Left kidney (tissue), 8 donors: ENCODE data around the gene NUAK1. TPM values are rescaled to one million over a fixed set of nuclear protein-coding genes. Genes with fewer than 3 reads are reported as not detected.

Experiments
- DNase-seq: peaks from one replicate; pipeline ENCODE4 v3.0.0-alpha.2; 2013
- long read RNA-seq, 8 donors: transcript quantifications; one replicate each; lab custom pipeline, GENCODE V29; 2026
- polyA plus RNA-seq: library from polyadenylated mRNA; unstranded; fragments of 120-200 nt; gene quantifications from one replicate; pipeline ENCODE4 v1.2.1, GENCODE V29; 2013; ENCODE audit not compliant: insufficient read length

The NUAK1 gene
- polyA plus RNA-seq, result 9.9 TPM
- long read RNA-seq, donor 1, full-length matches to known transcripts, result 1 of 1 reads
- long read RNA-seq, donor 1, partial matches to known transcripts, result 0 of 1 reads
- long read RNA-seq, donor 1, other reads (novel, unspliced or antisense), result 0 of 1 reads
- long read RNA-seq, donor 2, full-length matches to known transcripts, result 4 of 4 reads
- long read RNA-seq, donor 2, partial matches to known transcripts, result 0 of 4 reads
- long read RNA-seq, donor 2, other reads (novel, unspliced or antisense), result 0 of 4 reads
- long read RNA-seq, donor 3, full-length matches to known transcripts, result 1 of 1 reads
- long read RNA-seq, donor 3, partial matches to known transcripts, result 0 of 1 reads
- long read RNA-seq, donor 3, other reads (novel, unspliced or antisense), result 0 of 1 reads
- long read RNA-seq, donor 4, full-length matches to known transcripts, result 1 of 1 reads
- long read RNA-seq, donor 4, partial matches to known transcripts, result 0 of 1 reads
- long read RNA-seq, donor 4, other reads (novel, unspliced or antisense), result 0 of 1 reads
- long read RNA-seq, donor 5, partial matches to known transcripts, result 0 of 1 reads
- long read RNA-seq, donor 5, other reads (novel, unspliced or antisense), result 0 of 1 reads
- long read RNA-seq, donor 6, full-length matches to known transcripts, result 4 of 4 reads
- long read RNA-seq, donor 6, partial matches to known transcripts, result 0 of 4 reads
- long read RNA-seq, donor 6, other reads (novel, unspliced or antisense), result 0 of 4 reads
- long read RNA-seq, donor 7, full-length matches to known transcripts, result 2 of 2 reads
- long read RNA-seq, donor 7, partial matches to known transcripts, result 0 of 2 reads
- long read RNA-seq, donor 7, other reads (novel, unspliced or antisense), result 0 of 2 reads
- long read RNA-seq, donor 8, full-length matches to known transcripts, result 1 of 1 reads
- long read RNA-seq, donor 8, partial matches to known transcripts, result 0 of 1 reads
- long read RNA-seq, donor 8, other reads (novel, unspliced or antisense), result 0 of 1 reads

DNA sequence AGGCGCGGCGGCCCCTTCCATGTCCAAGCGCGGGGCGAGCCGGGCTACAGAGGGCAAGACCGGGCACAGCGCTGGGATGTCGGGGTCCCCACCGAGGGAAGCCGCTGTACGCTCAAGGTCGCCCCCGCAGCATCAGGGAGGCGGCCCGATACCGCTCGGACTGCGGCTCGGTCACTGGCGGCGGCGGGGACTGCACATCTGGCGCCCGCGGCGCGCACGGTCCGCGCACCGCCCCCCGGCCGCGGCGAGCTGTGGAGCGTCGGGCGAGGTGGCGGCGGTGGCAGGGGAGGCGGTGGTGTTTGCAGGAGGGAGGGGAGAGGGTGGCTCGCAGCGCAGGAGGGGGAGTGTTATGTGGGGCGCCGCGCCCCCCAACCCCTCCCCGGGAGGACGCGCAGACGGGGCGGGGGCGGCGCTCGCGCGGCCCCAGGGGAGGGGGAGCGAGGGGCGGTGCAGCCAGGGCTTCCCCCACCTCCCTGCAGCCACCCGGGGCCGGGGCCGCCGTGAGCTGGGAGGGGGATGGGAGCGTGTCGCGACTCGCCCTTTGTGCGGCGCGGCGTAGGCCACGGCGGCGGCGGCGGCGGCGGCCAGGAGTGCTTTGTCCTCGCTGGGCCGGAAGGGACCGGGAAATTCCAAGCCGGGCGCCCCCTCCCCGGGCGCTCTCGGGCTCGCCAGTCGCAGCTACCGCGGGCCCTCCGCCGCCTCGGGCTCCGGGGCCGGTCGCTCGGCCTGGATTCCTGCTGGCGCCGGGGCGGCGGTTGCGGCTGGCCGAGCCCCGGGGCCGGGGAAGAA is at the start of gene NUAK1:
NUAK1 (minus strand) TSS at position 322 of the 789 bp plus-strand sequence; CDS start at position 21, 301 bp downstream.
- peak; percentile 71 for DNase-seq

DNA sequence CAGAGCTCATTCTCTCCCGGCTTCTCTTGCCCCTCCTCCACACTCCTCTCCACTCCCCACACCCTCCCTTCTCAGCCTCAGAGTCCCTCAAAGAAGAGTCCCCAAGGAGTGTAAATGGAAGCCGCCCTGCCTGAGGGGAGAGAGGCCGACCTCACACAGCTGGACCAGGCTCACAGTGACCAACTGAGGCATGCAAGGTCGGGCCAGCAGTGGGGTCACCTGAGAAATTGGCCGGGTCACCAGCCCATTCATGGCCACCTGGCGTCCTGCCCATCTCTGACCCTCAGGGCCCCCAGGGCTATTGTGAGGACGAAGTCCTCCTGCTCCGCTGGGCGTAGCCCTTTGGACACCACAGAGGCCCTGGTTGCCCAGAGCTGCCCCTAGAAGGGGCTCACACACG is 49.5 kb upstream of the NUAK1 start:
- DNase-seq, result no peak

GRCh38 chr12:106187842-106188241 is 49.1 kb upstream of the NUAK1 start:
- no peak for DNase-seq

- no peak for DNase-seq
These were observed 48.5 kb upstream of the NUAK1 start for GRCh38 chr12:106187155-106187789.

- DNase-seq, result no peak
These were observed 45.0 kb upstream of the NUAK1 start for GRCh38 chr12:106183735-106184134.

GRCh38 chr12:106181401-106182114 is 42.8 kb upstream of the NUAK1 start:
- DNase-seq, result no peak

- no peak for DNase-seq
These were observed 40.3 kb upstream of the NUAK1 start for GRCh38 chr12:106179086-106179485.

DNA sequence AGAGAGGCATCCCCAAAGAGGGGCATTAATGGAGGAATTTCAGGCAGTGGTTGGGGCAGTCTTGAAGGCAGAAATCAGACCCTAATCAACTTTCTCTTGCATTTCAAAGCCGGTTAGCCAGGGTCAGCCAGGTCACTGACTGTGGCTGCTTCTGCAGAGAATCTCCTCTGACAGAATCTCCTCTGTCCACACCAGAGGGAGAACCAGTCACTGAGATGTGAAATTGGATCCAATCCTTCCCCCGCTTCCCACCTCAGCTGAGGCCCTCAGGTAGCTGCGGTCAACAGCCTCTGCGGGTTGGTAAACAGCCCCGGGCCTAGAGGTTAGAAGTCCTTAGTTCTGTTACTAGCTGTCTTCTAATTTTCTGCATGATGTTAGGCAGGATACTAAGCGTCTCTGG is 39.8 kb upstream of the NUAK1 start:
- no peak for DNase-seq

GRCh38 chr12:106176560-106176959 is 37.8 kb upstream of the NUAK1 start:
- no peak for DNase-seq

- no peak for DNase-seq
These were observed 36.1 kb upstream of the NUAK1 start for GRCh38 chr12:106174876-106175275.

GRCh38 chr12:106173442-106173841 is 34.7 kb upstream of the NUAK1 start:
- DNase-seq, result no peak

- DNase-seq, result no peak
These were observed 32.5 kb upstream of the NUAK1 start for GRCh38 chr12:106171117-106171750.

DNA sequence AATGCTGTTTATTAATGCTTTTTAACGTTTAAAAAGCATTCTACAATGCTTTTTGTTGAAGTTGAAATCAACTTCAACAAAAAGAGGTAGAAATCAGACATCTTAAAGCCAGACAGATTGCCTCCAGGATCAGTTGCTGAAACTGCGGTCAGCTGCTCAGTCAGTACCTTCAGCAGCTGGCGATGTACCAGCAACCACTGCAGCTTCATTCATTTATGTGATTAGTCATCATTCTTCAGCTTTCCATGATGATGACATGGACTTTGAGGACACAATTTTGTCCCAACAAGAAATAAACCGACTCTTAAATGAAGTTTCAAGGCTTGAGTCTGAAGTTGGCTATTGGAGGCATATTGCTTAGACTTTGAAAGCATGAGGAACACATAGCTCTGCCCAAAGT is 31.5 kb upstream of the NUAK1 start:
- no peak for DNase-seq

DNA sequence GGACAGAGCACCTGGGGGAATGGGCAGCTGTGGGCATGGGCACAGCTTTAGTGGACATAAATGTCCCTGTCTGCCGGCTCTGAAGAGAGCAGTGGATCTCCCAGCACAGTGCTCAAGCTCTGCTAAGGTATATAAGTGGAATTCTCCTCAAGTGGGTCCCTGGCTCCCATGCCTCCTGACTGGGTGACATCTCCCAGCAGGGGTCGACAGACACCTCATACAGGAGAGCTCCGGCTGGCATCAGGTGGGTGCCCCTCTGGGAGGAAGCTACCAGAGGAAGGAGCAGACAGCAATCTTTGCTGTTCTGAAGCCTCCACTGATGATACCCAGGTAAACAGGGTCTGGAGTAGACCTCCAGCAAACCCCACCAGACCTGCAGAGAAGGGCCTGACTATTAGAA is 25.0 kb upstream of the NUAK1 start:
- no peak for DNase-seq

DNA sequence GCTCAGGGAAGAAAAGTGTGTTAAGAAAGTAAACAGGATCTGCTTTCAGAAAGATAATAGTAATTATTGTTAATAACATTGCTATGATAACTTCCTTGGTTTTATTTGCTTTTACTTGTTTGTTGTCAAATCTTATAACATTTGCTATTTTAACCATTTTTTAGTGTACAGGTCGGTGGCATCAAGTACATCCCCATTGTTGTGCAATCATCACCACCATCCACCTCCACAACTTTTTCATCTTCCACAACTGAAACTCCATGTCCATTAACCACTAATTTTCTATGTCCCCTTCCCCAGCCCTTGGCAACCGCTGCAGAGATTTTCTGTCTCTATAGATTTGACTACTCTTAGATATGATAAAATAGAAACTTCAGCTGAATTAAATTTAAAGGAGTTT is 22.7 kb upstream of the NUAK1 start:
- no peak for DNase-seq

DNA sequence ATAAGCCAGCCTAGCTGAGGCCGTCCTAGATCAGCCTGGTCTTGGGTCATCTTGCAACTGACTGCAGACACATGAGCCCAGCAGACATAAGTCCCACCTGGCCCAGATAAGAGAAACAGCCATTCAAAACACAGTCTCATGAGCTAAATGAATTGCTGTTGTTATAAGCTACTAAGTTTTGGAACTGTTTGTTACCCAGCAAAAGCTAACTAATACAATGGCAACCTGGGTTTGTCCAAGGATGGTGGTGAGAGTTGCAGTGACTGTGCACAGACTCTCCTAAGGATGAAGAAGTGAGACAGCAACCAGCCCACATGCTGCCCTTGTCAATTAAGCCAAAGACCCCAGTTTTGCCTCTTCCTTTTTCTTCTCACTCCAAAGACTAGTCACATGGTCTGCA is 22.2 kb upstream of the NUAK1 start:
- DNase-seq, result no peak

- no peak for DNase-seq
These were observed 19.0 kb upstream of the NUAK1 start for GRCh38 chr12:106157802-106158201.

- peak; percentile 59 for DNase-seq
These were observed 16.1 kb upstream of the NUAK1 start for GRCh38 chr12:106154751-106155273.

- DNase-seq, result no peak
These were observed 13.6 kb upstream of the NUAK1 start for GRCh38 chr12:106152334-106152733.

GRCh38 chr12:106150555-106150954 is 11.8 kb upstream of the NUAK1 start:
- DNase-seq, result no peak
